Neural cell (in vitro differentiated cells): ENCODE results near the gene SMG6. TPM values are rescaled to one million over a fixed set of nuclear protein-coding genes. Genes with fewer than 3 reads are reported as not detected.

Source experiments
- H2AFZ ChIP-seq: fragments of 200-600, 300-800 bp; sonication (generic), shearing (Covaris generic); 2 replicates; pipeline ENCODE4 v1.6.0; 2014; ENCODE audit warnings: low read depth, mild to moderate bottlenecking, antibody characterized with exemption, low read length, moderate library complexity
- H3F3A ChIP-seq: fragments of 200-600 bp; shearing (Covaris generic); 2 replicates; pipeline ENCODE4 v1.6.1; 2016; ENCODE audit warnings: mild to moderate bottlenecking, moderate library complexity, mixed read lengths, antibody characterized with exemption, low read length; ENCODE audit not compliant: insufficient read depth, poor library complexity, severe bottlenecking
- H3K27ac ChIP-seq: fragments of 200-600, 300-800 bp; sonication (generic), shearing (Covaris generic); 2 replicates; pipeline ENCODE4 v1.5.1; 2014; ENCODE audit warnings: mild to moderate bottlenecking, low read length, moderate library complexity
- H3K27me3 ChIP-seq: fragments of 300-800, 200-600 bp; sonication (generic), shearing (Covaris generic); 2 replicates; pipeline ENCODE4 v1.6.0; 2014; ENCODE audit warnings: mild to moderate bottlenecking, low read depth, low read length, moderate library complexity; ENCODE audit not compliant: insufficient read depth
- H3K36me3 ChIP-seq: fragments of 300-800, 200-600 bp; sonication (generic), shearing (Covaris generic); 2 replicates; pipeline ENCODE4 v1.5.1; 2014; ENCODE audit warnings: mild to moderate bottlenecking, antibody characterized with exemption, low read length, moderate library complexity; ENCODE audit not compliant: insufficient read depth
- H3K4me2 ChIP-seq: fragments of 300-800, 200-600 bp; sonication (generic), shearing (Covaris generic); 2 replicates; pipeline ENCODE4 v1.6.0; 2014; ENCODE audit warnings: mild to moderate bottlenecking, low read length
- H3K4me3 ChIP-seq: fragments of 300-800, 200-600 bp; sonication (generic), shearing (Covaris generic); 2 replicates; pipeline ENCODE4 v1.5.1; 2014; ENCODE audit warnings: mild to moderate bottlenecking, low read length, moderate library complexity
- H3K79me2 ChIP-seq: fragments of 200-600 bp; shearing (Covaris generic); replicated peaks from 2 replicates; pipeline ENCODE4 v1.6.0; 2014; ENCODE audit warnings: mild to moderate bottlenecking, low read length, moderate library complexity; ENCODE audit not compliant: insufficient read depth
- H3K9ac ChIP-seq: fragments of 300-800, 200-600 bp; sonication (generic), shearing (Covaris generic); 2 replicates; pipeline ENCODE4 v1.6.1; 2016; ENCODE audit warnings: mild to moderate bottlenecking, low read length, mixed read lengths
- H3K9me2 ChIP-seq: fragments of 200-600 bp; shearing (Covaris generic); 2 replicates; pipeline ENCODE4 v1.6.1; 2016; ENCODE audit warnings: mild to moderate bottlenecking, low read length, mixed read lengths; ENCODE audit not compliant: insufficient read depth
- H3K9me3 ChIP-seq: fragments of 200-600, 300-800 bp; sonication (generic), shearing (Covaris generic); 2 replicates; pipeline ENCODE4 v1.6.1; 2016; ENCODE audit warnings: mild to moderate bottlenecking, mixed run types, low read length, moderate library complexity, mixed read lengths
- H4K20me1 ChIP-seq: fragments of 200-600 bp; shearing (Covaris generic); 2 replicates; pipeline ENCODE4 v1.6.1; 2016; ENCODE audit warnings: mild to moderate bottlenecking, mixed run types; ENCODE audit not compliant: insufficient read depth
- CTCF ChIP-seq: fragments of 450-650 bp; IDR thresholded peaks from 2 replicates; pipeline ENCODE4 v1.5.1; 2014; ENCODE audit warnings: antibody characterized with exemption, mild to moderate bottlenecking, moderate library complexity; ENCODE audit not compliant: poor library complexity, severe bottlenecking
- EP300 ChIP-seq: fragments of 450-650 bp; conservative IDR thresholded peaks from 2 replicates; pipeline ENCODE4 v1.6.1; 2014; ENCODE audit warnings: antibody characterized with exemption, mild to moderate bottlenecking, moderate library complexity; ENCODE audit not compliant: poor library complexity, severe bottlenecking
- EZH2 ChIP-seq: fragments of 200-600, 300-800 bp; shearing (Covaris generic), sonication (generic); IDR thresholded peaks from 2 replicates; pipeline ENCODE4 v1.6.1; 2014; ENCODE audit warnings: antibody characterized with exemption, low read length, borderline replicate concordance, mild to moderate bottlenecking; ENCODE audit not compliant: insufficient read depth, poor library complexity, severe bottlenecking
- MXI1 ChIP-seq: fragments of 450-650 bp; conservative IDR thresholded peaks from 2 replicates; pipeline ENCODE4 v1.6.1; 2014; ENCODE audit warnings: antibody characterized with exemption, mild to moderate bottlenecking; ENCODE audit not compliant: poor library complexity, severe bottlenecking
- POLR2AphosphoS5 ChIP-seq: IDR thresholded peaks from 2 replicates; pipeline ENCODE4 v1.6.1; 2012
- RAD21 ChIP-seq: fragments of 450-650 bp; conservative IDR thresholded peaks from 2 replicates; pipeline ENCODE4 v1.6.1; 2014; ENCODE audit warnings: antibody characterized with exemption, mild to moderate bottlenecking, moderate library complexity
- SMC3 ChIP-seq: fragments of 450-650 bp; conservative IDR thresholded peaks from 2 replicates; pipeline ENCODE4 v1.6.1; 2014; ENCODE audit warnings: antibody characterized with exemption, mild to moderate bottlenecking, moderate library complexity; ENCODE audit not compliant: poor library complexity
- TAF1 ChIP-seq: IDR thresholded peaks from 2 replicates; pipeline ENCODE4 v1.6.1; 2012; ENCODE audit warnings: low read depth
- polyA plus RNA-seq: library from polyadenylated mRNA; depleted of rRNA; stranded (reverse); fragments of >200 nt; gene quantifications from 2 replicates; pipeline ENCODE4 v1.2.3, GENCODE V29; 2014
- TF ChIP-seq, protein P1 (sequence below): IDR thresholded peaks from 2 replicates; pipeline ENCODE4 v1.6.1; 2012; ENCODE audit warnings: borderline replicate concordance

The SMG6 gene
- polyA plus RNA-seq, 1 donor from 2014 or later: 13.9 TPM

- Histone ChIP-seq H3K9me2 (no peaks in the 10 kb centered on the region), H3K36me3 (no peaks in the 10 kb centered on the region), H3K27ac (no peak overlapping the region), H4K20me1 (no peaks in the 10 kb centered on the region), H3K27me3 (no peaks in the 10 kb centered on the region), H2AFZ (no peak overlapping the region), H3F3A (peaks cover 6% of the 10 kb centered on the region), H3K9me3 (no peaks in the 10 kb centered on the region), H3K79me2 (peaks cover 3% of the 10 kb centered on the region), H3K4me2 (no peak overlapping the region), H3K9ac (no peak overlapping the region), H3K4me3 (no peak overlapping the region)
- TF ChIP-seq EP300 (no peak), MXI1 (no peak), EZH2 (no peak), RAD21 (no peak), SMC3 (no peak), TAF1 (no peak), POLR2AphosphoS5 (no peak), CTCF (no peak)
- TF ChIP-seq, protein P1, sequence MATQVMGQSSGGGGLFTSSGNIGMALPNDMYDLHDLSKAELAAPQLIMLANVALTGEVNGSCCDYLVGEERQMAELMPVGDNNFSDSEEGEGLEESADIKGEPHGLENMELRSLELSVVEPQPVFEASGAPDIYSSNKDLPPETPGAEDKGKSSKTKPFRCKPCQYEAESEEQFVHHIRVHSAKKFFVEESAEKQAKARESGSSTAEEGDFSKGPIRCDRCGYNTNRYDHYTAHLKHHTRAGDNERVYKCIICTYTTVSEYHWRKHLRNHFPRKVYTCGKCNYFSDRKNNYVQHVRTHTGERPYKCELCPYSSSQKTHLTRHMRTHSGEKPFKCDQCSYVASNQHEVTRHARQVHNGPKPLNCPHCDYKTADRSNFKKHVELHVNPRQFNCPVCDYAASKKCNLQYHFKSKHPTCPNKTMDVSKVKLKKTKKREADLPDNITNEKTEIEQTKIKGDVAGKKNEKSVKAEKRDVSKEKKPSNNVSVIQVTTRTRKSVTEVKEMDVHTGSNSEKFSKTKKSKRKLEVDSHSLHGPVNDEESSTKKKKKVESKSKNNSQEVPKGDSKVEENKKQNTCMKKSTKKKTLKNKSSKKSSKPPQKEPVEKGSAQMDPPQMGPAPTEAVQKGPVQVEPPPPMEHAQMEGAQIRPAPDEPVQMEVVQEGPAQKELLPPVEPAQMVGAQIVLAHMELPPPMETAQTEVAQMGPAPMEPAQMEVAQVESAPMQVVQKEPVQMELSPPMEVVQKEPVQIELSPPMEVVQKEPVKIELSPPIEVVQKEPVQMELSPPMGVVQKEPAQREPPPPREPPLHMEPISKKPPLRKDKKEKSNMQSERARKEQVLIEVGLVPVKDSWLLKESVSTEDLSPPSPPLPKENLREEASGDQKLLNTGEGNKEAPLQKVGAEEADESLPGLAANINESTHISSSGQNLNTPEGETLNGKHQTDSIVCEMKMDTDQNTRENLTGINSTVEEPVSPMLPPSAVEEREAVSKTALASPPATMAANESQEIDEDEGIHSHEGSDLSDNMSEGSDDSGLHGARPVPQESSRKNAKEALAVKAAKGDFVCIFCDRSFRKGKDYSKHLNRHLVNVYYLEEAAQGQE: no peak
Observed at GRCh38 chr17:2043785-2044184, 259.8 kb downstream of the SMG6 start.

GRCh38 chr17:2042933-2043332 is 260.7 kb downstream of the SMG6 start:
- peak overlapping the region; percentile 84 for H3K27ac ChIP-seq
- H3K9ac ChIP-seq: peak overlapping the region; percentile 79
- no peaks in the 10 kb centered on the region for H3K9me3 ChIP-seq
- H3K4me2 ChIP-seq: peak overlapping the region; percentile 99
- no peaks in the 10 kb centered on the region for H3K9me2 ChIP-seq
- no peaks in the 10 kb centered on the region for H4K20me1 ChIP-seq
- TF ChIP-seq EP300 (no peak), EZH2 (no peak), CTCF (no peak), TAF1 (no peak), MXI1 (no peak), POLR2AphosphoS5 (no peak), SMC3 (no peak), RAD21 (no peak)
- TF ChIP-seq, protein P1: no peak
- no peaks in the 10 kb centered on the region for H3K79me2 ChIP-seq
- no peaks in the 10 kb centered on the region for H3K27me3 ChIP-seq
- H3K36me3 ChIP-seq: no peaks in the 10 kb centered on the region
- peak overlapping the region; percentile 84 for H3K4me3 ChIP-seq
- peaks cover 6% of the 10 kb centered on the region for H3F3A ChIP-seq
- no peak overlapping the region for H2AFZ ChIP-seq
